ENCODE results near the gene ZSCAN10.

DNA sequence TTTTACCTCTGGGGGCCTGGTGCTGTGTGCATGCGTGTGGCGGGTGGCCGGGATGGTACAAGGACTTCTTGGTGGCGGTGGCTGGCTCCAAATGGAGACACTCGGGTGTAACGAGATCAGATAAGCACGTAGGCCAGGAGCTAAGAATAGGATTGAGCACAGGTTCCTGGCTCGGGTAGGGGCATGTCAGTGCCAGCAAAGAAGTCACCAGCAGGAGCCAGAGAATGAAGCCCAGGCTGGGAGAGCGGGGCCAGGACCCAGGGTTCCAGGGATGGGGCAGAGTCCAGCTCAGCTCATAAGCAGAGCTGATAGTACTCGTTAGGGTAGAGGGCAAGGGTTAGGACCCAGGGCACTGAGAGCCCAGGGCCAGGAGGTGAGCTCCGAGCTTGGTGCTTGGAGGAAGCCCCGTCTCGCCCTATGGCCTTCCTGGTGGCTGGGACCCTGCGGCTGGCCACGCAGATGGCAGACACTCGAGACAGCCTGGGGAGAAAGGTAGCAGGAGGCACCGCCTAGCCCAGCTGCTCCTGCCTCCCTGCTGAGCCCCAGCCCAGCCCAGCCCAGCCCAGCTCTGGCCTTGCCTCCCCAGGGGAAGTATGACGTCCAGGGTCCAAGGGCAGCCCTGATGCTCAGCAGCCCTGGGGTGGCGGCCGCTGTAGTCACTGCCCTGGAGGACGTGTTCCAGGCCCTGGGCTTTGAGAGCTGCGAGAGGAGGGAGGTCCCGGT is 44.7 kb upstream of the ZSCAN10 start:
- no peak for TF ChIP-seq POLR2A (IDR thresholded peaks at IDR 0.05)
- TF ChIP-seq, protein P1, sequence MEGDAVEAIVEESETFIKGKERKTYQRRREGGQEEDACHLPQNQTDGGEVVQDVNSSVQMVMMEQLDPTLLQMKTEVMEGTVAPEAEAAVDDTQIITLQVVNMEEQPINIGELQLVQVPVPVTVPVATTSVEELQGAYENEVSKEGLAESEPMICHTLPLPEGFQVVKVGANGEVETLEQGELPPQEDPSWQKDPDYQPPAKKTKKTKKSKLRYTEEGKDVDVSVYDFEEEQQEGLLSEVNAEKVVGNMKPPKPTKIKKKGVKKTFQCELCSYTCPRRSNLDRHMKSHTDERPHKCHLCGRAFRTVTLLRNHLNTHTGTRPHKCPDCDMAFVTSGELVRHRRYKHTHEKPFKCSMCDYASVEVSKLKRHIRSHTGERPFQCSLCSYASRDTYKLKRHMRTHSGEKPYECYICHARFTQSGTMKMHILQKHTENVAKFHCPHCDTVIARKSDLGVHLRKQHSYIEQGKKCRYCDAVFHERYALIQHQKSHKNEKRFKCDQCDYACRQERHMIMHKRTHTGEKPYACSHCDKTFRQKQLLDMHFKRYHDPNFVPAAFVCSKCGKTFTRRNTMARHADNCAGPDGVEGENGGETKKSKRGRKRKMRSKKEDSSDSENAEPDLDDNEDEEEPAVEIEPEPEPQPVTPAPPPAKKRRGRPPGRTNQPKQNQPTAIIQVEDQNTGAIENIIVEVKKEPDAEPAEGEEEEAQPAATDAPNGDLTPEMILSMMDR (IDR thresholded peaks at IDR 0.05 in 8 of 11, conservative IDR thresholded peaks at IDR 0.05 in 3 of 11) = no peak

Measured in spleen (tissue), 7 donors.